Measurements from ENCODE around the gene NCK2.

- TF ChIP-seq POLR2A (IDR thresholded peaks at IDR 0.05; ENCODE audit: low read depth, low read length) (no peak), MAZ (IDR thresholded peaks at IDR 0.05; ENCODE audit: borderline replicate concordance, low read depth, low read length) (no peak), MAFK (IDR thresholded peaks at IDR 0.05; ENCODE audit: low read depth, low read length) (no peak), MXI1 (IDR thresholded peaks at IDR 0.05; ENCODE audit: borderline replicate concordance, low read depth, low read length) (no peak), SMC3 (IDR thresholded peaks at IDR 0.05; ENCODE audit: low read depth, low read length) (no peak), CEBPB (IDR thresholded peaks at IDR 0.05; ENCODE audit: low read depth, low read length) (no peak), RFX5 (IDR thresholded peaks at IDR 0.05; ENCODE audit: low read depth, low read length) (no peak), RAD21 (IDR thresholded peaks at IDR 0.05; ENCODE audit: low read length) (no peak), FOS (IDR thresholded peaks at IDR 0.05; ENCODE audit: low read depth, low read length) (no peak)
- TF ChIP-seq, protein P1, sequence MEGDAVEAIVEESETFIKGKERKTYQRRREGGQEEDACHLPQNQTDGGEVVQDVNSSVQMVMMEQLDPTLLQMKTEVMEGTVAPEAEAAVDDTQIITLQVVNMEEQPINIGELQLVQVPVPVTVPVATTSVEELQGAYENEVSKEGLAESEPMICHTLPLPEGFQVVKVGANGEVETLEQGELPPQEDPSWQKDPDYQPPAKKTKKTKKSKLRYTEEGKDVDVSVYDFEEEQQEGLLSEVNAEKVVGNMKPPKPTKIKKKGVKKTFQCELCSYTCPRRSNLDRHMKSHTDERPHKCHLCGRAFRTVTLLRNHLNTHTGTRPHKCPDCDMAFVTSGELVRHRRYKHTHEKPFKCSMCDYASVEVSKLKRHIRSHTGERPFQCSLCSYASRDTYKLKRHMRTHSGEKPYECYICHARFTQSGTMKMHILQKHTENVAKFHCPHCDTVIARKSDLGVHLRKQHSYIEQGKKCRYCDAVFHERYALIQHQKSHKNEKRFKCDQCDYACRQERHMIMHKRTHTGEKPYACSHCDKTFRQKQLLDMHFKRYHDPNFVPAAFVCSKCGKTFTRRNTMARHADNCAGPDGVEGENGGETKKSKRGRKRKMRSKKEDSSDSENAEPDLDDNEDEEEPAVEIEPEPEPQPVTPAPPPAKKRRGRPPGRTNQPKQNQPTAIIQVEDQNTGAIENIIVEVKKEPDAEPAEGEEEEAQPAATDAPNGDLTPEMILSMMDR (conservative IDR thresholded peaks at IDR 0.05; ENCODE audit: low read depth, low read length) = no peak
Observed at GRCh38 chr2:105929516-105929915, 184.8 kb downstream of the NCK2 start.

All from IMR-90 (cell line).